HG02759 (cell line): ENCODE measurements around the gene CAMP.
"Not testable (repeated sequence)": the region's sequence is repeated elsewhere in the genome, so short reads cannot be mapped to it uniquely, and the experiment has no call there.

ENCODE experiments used
- ATAC-seq: cut with Tn5 transposase; IDR thresholded peaks from one replicate; pipeline ENCODE4 v1.9.1; 2021; ENCODE audit warnings: mild to moderate bottlenecking, moderate library complexity; ENCODE audit not compliant: unreplicated experiment

Gene CAMP

DNA sequence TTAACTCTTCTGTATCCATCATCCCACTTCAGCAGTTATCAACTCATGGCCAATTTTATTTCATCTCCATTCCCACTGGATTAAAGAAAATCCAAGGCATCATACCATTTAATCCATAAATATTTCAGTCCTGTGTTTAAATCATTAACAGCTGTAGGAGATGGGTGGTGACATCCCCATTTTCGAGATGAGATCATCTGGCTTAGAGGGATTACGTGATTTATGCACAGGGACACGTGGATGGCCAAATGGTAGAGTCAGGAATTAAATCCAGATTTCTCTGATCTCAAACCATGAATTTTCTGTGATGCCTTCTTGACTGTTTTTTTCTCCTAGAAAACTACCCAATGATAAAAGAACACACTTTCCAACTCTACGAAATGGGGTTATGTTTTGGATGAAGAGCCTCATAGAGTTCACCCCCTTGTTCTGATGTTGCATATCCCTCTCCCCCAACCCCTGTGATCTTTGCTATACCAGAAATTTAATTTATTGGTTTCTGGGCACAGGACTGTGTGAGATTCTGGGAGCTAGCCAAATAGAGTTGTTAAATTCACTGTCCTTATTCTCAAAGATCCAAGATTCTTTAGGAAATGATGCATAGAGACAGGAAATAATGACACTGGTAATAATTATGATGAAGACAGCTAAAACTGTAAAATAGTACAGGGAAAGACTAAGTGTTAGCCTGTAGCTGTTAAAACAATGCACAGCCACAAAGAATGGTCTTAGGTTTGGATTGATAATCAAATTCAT lies 25.0 kb downstream of the CAMP start:
- no peak for ATAC-seq

DNA sequence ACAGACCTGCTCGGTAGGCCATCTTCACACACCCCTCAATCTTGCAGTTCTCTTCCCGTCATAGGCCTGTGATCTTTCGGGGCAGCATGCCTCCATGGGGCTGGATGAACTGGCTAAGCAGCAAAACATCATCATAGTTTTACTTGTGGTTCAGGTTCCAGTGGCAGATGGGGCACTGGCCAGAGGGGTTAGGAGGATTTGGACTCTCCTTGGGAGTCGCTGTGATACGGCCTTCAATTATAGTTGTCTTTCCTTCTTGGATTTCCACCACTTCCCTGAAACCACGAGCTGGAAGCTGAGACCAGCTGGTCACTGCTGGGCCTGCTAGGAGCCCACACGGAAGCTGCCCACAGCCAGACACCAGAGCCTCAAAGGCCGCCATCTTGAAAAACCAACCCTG lies 33.3 kb downstream of the CAMP start:
- no peak for ATAC-seq

DNA sequence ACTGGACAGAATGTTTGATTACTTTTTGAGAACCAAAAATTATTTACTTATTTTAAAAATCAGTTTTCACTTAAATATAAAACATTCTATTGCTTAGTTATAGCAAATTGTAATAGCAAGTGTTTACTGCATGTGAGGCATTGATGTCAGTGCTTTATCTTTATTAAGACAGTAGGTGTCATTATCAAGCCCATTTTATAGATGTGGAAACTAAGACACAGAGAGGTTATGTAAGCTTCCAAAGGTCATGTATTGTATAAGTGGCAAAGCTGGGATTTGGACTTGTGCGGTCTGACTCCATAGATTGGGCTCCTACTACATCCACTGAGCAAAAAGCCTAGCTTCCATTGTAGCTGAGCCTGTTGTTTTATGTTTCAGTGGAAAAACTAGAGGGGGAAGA lies 35.2 kb downstream of the CAMP start:
- ATAC-seq: no peak

DNA sequence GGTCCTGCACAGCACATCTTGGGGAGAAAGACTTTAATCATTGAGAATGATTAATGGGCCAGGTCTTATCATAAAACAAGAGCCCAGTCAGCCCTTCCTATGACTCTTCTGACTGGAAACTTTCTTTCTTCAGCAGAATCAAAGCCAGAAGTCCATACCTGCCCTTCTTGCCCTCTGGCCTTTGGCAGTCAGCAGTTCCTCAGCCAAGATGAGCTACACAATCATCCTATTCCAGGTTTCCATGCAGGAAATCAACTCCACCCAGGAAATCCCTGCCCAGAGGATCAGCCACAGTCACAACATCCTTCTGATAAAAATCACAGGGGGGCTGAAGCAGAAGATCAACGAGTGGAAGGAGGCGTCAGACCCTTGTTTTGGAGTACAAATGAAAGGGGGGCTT lies 44.5 kb downstream of the CAMP start:
- ATAC-seq: no peak

DNA sequence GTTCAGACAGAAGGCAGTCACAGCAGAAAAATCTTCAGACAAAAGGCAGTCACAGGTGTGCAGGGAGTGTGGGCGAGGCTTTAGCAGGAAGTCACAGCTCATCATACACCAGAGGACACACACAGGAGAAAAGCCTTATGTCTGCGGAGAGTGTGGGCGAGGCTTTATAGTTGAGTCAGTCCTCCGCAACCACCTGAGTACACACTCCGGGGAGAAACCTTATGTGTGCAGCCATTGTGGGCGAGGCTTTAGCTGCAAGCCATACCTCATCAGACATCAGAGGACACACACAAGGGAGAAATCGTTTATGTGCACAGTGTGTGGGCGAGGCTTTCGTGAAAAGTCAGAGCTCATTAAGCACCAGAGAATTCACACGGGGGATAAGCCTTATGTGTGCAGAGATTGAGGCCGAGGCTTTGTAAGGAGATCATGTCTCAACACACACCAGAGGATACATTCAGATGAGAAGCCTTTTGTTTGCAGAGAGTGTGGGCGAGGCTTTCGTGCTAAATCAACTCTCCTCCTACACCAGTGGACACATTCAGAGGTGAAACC lies 45.2 kb downstream of the CAMP start:
- ATAC-seq: no peak

DNA sequence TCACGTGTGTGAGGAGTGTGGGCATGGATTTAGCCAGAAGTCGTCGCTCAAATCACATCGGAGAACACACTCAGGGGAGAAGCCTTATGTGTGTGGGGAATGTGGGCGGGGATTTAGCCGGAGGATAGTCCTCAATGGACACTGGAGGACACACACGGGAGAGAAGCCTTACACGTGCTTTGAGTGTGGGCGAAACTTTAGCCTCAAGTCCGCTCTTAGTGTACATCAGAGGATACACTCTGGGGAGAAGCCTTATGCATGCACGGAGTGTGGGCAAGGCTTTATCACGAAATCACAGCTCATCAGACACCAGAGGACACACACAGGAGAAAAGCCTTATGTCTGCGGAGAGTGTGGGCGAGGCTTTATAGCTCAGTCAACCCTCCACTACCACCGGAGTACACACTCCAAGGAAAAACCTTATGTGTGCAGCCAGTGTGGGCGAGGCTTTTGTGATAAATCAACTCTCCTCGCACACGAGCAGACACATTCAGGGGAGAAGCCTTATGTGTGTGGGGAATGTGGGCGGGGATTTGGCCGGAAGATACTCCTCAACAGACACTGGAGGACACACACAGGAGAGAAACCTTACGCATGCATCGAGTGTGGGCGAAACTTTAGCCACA lies 45.8 kb downstream of the CAMP start:
- no peak for ATAC-seq

DNA sequence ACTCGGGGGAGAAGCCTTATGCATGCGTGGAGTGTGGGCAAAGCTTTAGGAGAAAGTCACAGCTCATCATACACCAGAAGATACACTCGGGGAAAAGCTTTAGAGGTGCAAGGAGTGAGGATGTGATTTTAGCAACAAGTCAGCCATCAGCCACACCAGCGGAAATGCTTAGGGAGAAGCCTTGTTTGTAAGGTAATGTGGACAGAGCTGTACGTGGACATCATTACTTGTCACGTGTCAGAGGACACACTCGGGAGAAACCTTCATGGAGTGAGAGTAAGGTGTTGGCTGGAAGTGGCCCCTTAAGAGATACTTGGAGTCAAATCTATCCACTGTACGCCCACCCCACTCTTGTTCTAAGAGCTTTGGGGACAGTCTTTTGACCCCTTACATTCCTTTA lies 46.3 kb downstream of the CAMP start:
- no peak for ATAC-seq

DNA sequence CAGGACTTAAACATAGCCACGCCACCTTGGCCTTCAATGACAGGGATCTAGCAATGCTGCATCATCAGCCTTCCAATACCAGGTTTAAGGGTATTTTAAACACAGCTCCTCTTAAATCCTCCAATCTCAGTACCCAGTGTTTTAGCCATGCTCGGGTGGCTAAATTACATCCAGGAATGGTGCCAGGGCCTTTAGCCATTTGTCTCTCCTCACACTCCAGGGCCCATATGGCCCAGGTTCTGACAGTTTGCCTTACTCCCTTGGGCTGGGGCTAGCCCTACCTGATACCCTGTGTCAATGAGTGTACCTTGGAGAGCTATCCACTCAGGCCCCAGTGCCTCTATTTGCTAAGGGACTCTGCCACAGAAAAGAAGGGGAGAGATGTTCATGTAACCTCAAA lies 47.0 kb downstream of the CAMP start:
- ATAC-seq: no peak

DNA sequence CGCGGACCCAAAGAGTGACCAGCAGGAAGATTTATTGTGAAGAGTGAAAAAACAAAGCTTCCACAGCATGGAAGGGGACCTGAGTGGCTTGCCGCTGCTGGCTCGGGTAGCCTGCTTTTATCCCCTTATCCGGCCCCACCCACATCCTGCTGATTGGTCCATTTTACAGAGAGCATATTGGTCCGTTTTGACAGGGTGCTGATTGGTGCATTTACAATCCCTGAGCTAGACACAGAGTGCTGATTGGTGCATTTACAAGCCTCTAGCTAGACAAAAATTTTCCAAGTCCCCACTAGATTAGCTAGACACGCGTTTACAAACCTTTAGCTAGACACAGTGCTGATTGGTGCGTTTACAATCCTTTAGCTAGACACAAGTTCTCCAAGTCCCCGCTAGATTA lies 47.9 kb downstream of the CAMP start:
- ATAC-seq: not testable (repeated sequence)

DNA sequence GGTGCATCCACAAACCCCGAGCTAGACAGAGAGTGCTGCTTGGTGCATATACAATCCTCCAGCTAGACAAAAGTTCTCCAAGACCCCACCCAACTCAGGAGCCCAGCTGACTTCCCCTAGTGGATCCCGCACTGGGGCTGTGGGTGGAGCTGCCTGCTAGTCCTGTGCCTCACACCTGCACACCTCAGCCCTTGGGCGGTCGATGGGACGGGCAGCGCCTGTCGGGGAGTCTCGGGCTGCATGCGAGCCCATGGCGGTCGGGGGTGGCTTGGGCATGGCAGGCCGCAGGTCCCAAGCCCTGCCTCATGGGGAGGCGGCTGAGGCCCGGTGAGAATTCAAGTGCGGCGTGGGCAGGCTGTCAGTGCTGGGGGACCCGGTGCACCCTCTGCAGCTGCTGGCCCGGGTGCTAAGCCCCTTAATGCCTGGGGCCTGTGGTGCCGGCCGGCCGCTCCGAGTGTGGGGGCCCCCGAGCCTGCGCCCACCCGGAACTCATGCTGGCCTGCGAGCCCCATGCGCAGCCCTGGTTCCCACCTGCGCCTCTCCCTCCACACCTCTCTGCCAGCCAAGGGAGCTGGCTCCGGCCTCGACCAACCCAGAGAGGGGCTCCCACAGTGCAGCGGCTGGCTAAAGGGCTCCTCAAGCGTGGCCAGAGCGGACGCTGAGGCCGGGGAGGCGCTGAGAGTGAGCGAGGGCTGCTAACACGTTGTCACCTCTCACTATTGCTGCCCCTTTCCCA lies 48.6 kb downstream of the CAMP start:
- no peak for ATAC-seq

DNA sequence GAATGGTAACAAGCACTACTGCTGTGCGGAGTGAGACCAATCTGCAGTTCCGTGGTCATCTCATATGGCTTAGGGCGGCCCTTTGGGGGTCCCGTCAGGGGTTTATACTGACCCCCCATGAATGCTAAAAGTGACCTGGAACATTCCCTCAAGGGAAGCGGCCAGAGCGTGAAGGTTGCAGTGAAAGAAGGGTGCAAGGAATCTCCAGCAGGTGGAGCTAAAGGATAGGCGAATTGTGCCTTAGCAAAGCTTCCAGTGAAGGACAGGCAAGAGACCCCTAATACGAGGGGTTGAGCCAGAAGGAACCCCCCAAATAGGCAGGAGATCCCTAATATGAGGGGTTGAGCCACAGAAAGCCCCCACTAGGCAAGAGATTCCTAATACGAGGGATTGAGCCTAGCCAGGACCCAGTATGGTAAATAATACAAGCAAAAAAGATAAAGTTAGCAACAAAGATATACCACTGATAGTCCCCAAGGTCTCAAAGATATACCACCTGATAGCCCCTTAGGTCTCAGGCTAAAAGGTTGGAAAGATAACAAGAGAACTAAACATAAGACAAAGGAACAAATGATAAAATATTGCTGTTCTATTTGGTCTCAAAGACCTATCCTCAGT lies 50.4 kb downstream of the CAMP start:
- no peak for ATAC-seq

DNA sequence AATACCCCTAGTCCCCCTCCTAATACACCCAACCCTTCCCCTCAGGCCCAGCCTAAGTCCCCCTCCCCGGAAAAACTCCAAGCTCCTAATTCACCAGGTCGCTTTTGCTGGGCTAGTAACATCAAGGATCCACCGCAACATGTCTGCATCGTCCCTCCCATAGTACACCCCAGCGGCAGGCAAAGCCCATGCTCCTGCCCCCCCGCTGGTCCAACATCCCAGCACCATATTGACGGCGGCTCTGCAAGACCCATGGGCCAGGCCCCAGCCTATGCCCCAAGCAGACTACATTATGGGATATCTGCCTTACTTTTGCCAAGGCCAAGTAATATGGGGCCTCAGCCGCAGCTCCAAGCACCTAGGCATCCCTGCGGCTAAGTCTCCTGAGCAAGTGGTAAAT lies 51.2 kb downstream of the CAMP start:
- ATAC-seq: no peak
